ENCODE results near the gene RASAL2. TPM values are rescaled to one million over a fixed set of nuclear protein-coding genes. Genes with fewer than 3 reads are reported as not detected.

RASAL2 gene
- total RNA-seq, 1 experiment from 2014 or later: 31.6 TPM

- BruUV-seq (replicated peaks): no TSS peak
- peak overlapping the region; percentile 14; the same call in 1 of the 2 replicates for H3K27ac ChIP-seq (ENCODE audit: low read length)
- intact Hi-C loops (cut with micrococcal nuclease; ENCODE audit: unreplicated experiment): no loop called here
- no peaks in the 10 kb centered on the region for H3K36me3 ChIP-seq (ENCODE audit: control insufficient read depth, insufficient read depth, low read length)
- POLR2A ChIA-PET: no interaction called here
- peak; percentile 55; the same call in 1 of the 2 replicates for ATAC-seq
- no peak for DNase-seq (ENCODE audit: low read depth, low spot score)
- TF ChIP-seq CTCF (IDR thresholded peaks at IDR 0.05) (no peak), TCF7L2 (IDR thresholded peaks at IDR 0.05; ENCODE audit: low read depth, low read length) (no peak), POLR2AphosphoS5 (IDR thresholded peaks at IDR 0.05; ENCODE audit: low read depth, low read length) (no peak), SIN3A (IDR thresholded peaks at IDR 0.05; ENCODE audit: borderline replicate concordance, insufficient read depth, low read depth, low read length) (no peak)
- TF ChIP-seq, protein P1, sequence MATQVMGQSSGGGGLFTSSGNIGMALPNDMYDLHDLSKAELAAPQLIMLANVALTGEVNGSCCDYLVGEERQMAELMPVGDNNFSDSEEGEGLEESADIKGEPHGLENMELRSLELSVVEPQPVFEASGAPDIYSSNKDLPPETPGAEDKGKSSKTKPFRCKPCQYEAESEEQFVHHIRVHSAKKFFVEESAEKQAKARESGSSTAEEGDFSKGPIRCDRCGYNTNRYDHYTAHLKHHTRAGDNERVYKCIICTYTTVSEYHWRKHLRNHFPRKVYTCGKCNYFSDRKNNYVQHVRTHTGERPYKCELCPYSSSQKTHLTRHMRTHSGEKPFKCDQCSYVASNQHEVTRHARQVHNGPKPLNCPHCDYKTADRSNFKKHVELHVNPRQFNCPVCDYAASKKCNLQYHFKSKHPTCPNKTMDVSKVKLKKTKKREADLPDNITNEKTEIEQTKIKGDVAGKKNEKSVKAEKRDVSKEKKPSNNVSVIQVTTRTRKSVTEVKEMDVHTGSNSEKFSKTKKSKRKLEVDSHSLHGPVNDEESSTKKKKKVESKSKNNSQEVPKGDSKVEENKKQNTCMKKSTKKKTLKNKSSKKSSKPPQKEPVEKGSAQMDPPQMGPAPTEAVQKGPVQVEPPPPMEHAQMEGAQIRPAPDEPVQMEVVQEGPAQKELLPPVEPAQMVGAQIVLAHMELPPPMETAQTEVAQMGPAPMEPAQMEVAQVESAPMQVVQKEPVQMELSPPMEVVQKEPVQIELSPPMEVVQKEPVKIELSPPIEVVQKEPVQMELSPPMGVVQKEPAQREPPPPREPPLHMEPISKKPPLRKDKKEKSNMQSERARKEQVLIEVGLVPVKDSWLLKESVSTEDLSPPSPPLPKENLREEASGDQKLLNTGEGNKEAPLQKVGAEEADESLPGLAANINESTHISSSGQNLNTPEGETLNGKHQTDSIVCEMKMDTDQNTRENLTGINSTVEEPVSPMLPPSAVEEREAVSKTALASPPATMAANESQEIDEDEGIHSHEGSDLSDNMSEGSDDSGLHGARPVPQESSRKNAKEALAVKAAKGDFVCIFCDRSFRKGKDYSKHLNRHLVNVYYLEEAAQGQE (IDR thresholded peaks at IDR 0.05; ENCODE audit: insufficient read depth in 1 of 2, low read depth in 2 of 2, low read length in 1 of 2): no peak
- no peaks in the 10 kb centered on the region for H3K27me3 ChIP-seq (ENCODE audit: control insufficient read depth, insufficient read depth, low read length)
- H3K4me1 ChIP-seq (ENCODE audit: control insufficient read depth, insufficient read depth, low read length): peaks cover 6% of the 10 kb centered on the region
- H3K9me3 ChIP-seq (ENCODE audit: control insufficient read depth, insufficient read depth, low read depth, low read length): no peaks in the 10 kb centered on the region
- no peak overlapping the region for H3K4me3 ChIP-seq (ENCODE audit: low read depth in 2 of 2, low read length in 2 of 2)
- in situ Hi-C loops (cut with HindIII; ENCODE audit: low pct_unique_long_range_greater_than_20kb, low sequenced_read_pairs): no loop called here
- CTCF ChIA-PET: no interaction called here
Observed at GRCh38 chr1:178151831-178152230, 57.9 kb downstream of the RASAL2 start.

DNA sequence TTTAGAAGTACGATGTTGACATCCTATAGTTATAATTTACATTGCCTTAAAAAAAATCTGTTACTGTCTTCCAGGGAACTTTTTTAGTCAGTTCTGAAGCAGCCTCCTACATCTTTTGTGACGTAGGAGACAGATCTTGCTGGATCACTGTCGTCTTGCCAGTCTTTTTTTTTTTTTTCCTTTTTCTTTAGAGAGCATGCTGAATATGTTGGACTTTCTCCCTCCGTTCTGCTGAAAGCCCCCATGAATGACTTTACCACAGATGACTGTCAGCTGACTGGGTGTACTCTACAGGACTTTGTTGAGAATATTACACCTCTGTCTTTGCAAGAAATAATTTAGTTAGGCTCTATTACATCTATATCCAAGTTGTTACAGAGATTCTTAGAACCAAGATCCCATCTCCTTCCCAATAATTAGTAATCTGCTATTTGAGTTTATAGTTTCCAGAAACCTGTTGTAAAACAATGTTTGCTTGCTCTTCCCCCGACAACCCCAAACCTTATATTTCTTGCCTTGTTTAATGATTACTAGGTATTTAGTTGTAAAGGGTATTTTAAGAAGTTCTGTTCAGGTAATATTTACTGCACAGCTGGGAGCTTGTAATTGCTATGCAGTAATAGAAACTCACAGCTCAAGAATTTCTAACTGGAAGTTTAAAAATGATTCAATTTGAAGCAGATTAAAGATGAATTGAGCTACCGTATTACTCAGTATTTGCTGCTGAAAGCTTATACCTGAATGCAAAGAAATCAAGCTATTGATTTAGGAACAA is 61.8 kb downstream of the RASAL2 start:
- no peak for ATAC-seq
- BruUV-seq (replicated peaks): no TSS peak
- Histone ChIP-seq H3K9me3 (ENCODE audit: control insufficient read depth, insufficient read depth, low read depth, low read length) (no peaks in the 10 kb centered on the region), H3K4me1 (ENCODE audit: control insufficient read depth, insufficient read depth, low read length) (peaks cover 8% of the 10 kb centered on the region), H3K4me3 (ENCODE audit: low read depth in 2 of 2, low read length in 2 of 2) (no peak overlapping the region), H3K27me3 (ENCODE audit: control insufficient read depth, insufficient read depth, low read length) (no peaks in the 10 kb centered on the region), H3K36me3 (ENCODE audit: control insufficient read depth, insufficient read depth, low read length) (no peaks in the 10 kb centered on the region), H3K27ac (ENCODE audit: low read length) (peak overlapping the region; percentile 46; the same call in 1 of the 2 replicates)
- POLR2A ChIA-PET: interaction anchor here (0.6 kb wide), 1 partner anchor 61 kb away, joined by 3 read pairs; no protein-coding TSS in a partner anchor
- in situ Hi-C loops (cut with HindIII; ENCODE audit: low pct_unique_long_range_greater_than_20kb, low sequenced_read_pairs) (no loop called here), intact Hi-C loops (cut with micrococcal nuclease; ENCODE audit: unreplicated experiment) (no loop called here)
- no peak for DNase-seq (ENCODE audit: low read depth, low spot score)
- TF ChIP-seq CTCF (IDR thresholded peaks at IDR 0.05): no peak
- no peak for TF ChIP-seq POLR2AphosphoS5 (IDR thresholded peaks at IDR 0.05; ENCODE audit: low read depth, low read length)
- no peak for TF ChIP-seq TCF7L2 (IDR thresholded peaks at IDR 0.05; ENCODE audit: low read depth, low read length)
- TF ChIP-seq, protein P1 (IDR thresholded peaks at IDR 0.05; ENCODE audit: insufficient read depth in 1 of 2, low read depth in 2 of 2, low read length in 1 of 2): no peak
- TF ChIP-seq SIN3A (IDR thresholded peaks at IDR 0.05; ENCODE audit: borderline replicate concordance, insufficient read depth, low read depth, low read length): no peak
- CTCF ChIA-PET: no interaction called here
